Measurements from ENCODE around the gene PLPP4. TPM values are rescaled to one million over a fixed set of nuclear protein-coding genes. Genes with fewer than 3 reads are reported as not detected.

PLPP4 gene
- total RNA-seq, 4 donors from 2014 or later: 0.60 TPM; not detected in 3

- TF ChIP-seq EP300 (IDR thresholded peaks at IDR 0.05) (no peak), POLR2AphosphoS5 (IDR thresholded peaks at IDR 0.05) (no peak), CTCF (IDR thresholded peaks at IDR 0.05) (no peak), POLR2A (IDR thresholded peaks at IDR 0.05) (no peak)
- no peak overlapping the region for H3K4me3 ChIP-seq
These were observed 121.1 kb downstream of the PLPP4 start for GRCh38 chr10:120578134-120578533.

GRCh38 chr10:120578890-120579289 is 121.9 kb downstream of the PLPP4 start:
- WGBS: 78% methylated on average over 4 of the region's 4 CpGs
- no peak overlapping the region for H3K27ac ChIP-seq
- no peaks in the 10 kb centered on the region for H3K36me3 ChIP-seq
- H3K4me1 ChIP-seq: no peaks in the 10 kb centered on the region
- no peak overlapping the region for H3K4me3 ChIP-seq
- no peaks in the 10 kb centered on the region for H3K27me3 ChIP-seq
- TF ChIP-seq EP300 (IDR thresholded peaks at IDR 0.05) (no peak), CTCF (IDR thresholded peaks at IDR 0.05) (no peak), POLR2A (IDR thresholded peaks at IDR 0.05) (no peak), POLR2AphosphoS5 (IDR thresholded peaks at IDR 0.05) (no peak)
- H3K9me3 ChIP-seq: no peaks in the 10 kb centered on the region
- no peak for DNase-seq (ENCODE audit: low spot score in 2 of 2)

More at GRCh38 chr10:120578134-120578533, 121.1 kb downstream of the PLPP4 start:
- Histone ChIP-seq H3K27me3 (no peaks in the 10 kb centered on the region), H3K4me1 (no peaks in the 10 kb centered on the region), H3K27ac (no peak overlapping the region), H3K9me3 (no peaks in the 10 kb centered on the region), H3K36me3 (no peaks in the 10 kb centered on the region)
- WGBS: 64% methylated on average over 2 of the region's 2 CpGs
- DNase-seq (ENCODE audit: low spot score in 2 of 2): no peak

GRCh38 chr10:120580918-120581895 is 124.2 kb downstream of the PLPP4 start:
- Histone ChIP-seq H3K9me3 (no peaks in the 10 kb centered on the region), H3K27ac (no peak overlapping the region), H3K4me1 (no peaks in the 10 kb centered on the region), H3K36me3 (no peaks in the 10 kb centered on the region), H3K4me3 (no peak overlapping the region), H3K27me3 (no peaks in the 10 kb centered on the region)
- TF ChIP-seq EP300 (IDR thresholded peaks at IDR 0.05) (no peak), POLR2AphosphoS5 (IDR thresholded peaks at IDR 0.05) (no peak), CTCF (IDR thresholded peaks at IDR 0.05) (no peak), POLR2A (IDR thresholded peaks at IDR 0.05) (no peak)
- no peak for DNase-seq (ENCODE audit: low spot score in 2 of 2)
- 70% methylated on average over 16 of the region's 16 CpGs for WGBS

GRCh38 chr10:120582753-120583152 is 125.7 kb downstream of the PLPP4 start:
- DNase-seq (ENCODE audit: low spot score in 2 of 2): no peak
- Histone ChIP-seq H3K4me1 (no peaks in the 10 kb centered on the region), H3K27ac (no peak overlapping the region), H3K4me3 (no peak overlapping the region), H3K9me3 (no peaks in the 10 kb centered on the region), H3K36me3 (no peaks in the 10 kb centered on the region), H3K27me3 (no peaks in the 10 kb centered on the region)
- WGBS: 62% methylated on average over 2 of the region's 2 CpGs
- TF ChIP-seq EP300 (IDR thresholded peaks at IDR 0.05): no peak

GRCh38 chr10:120583424-120584108 is 126.5 kb downstream of the PLPP4 start:
- H3K27ac ChIP-seq: no peak overlapping the region
- no peak overlapping the region for H3K4me3 ChIP-seq
- H3K9me3 ChIP-seq: no peaks in the 10 kb centered on the region
- TF ChIP-seq CTCF (IDR thresholded peaks at IDR 0.05) (no peak), EP300 (IDR thresholded peaks at IDR 0.05) (no peak), POLR2A (IDR thresholded peaks at IDR 0.05) (no peak), POLR2AphosphoS5 (IDR thresholded peaks at IDR 0.05) (no peak)
- no peak for DNase-seq (ENCODE audit: low spot score in 2 of 2)
- H3K27me3 ChIP-seq: no peaks in the 10 kb centered on the region
- no peaks in the 10 kb centered on the region for H3K36me3 ChIP-seq
- H3K4me1 ChIP-seq: no peaks in the 10 kb centered on the region
- WGBS: 63% methylated on average over 2 of the region's 2 CpGs

Measured in suprapubic skin (tissue), 4 donors.